SU-DHL-6 (cell line): ENCODE data around the gene ACSS1.

Experiments used
- H2AFZ ChIP-seq: fragments of 200-600 bp; sonication (generic); 2 replicates; pipeline ENCODE4 v1.6.1; 2014; ENCODE audit warnings: low read depth, mild to moderate bottlenecking, moderate library complexity, mixed read lengths, antibody characterized with exemption, low read length; ENCODE audit not compliant: severe bottlenecking
- H3F3A ChIP-seq: fragments of 200-600 bp; shearing (Covaris generic); 2 replicates; pipeline ENCODE4 v1.6.0; 2016; ENCODE audit warnings: antibody characterized with exemption, mild to moderate bottlenecking; ENCODE audit not compliant: insufficient read depth
- H3K27ac ChIP-seq: fragments of 200-600 bp; sonication (generic); 2 replicates; pipeline ENCODE4 v1.5.1; 2016; ENCODE audit warnings: low read depth, mild to moderate bottlenecking, low read length, moderate library complexity, mixed read lengths
- H3K27me3 ChIP-seq: fragments of 200-600 bp; sonication (generic), shearing (Covaris generic); 2 replicates; pipeline ENCODE4 v1.6.0; 2014; ENCODE audit warnings: mild to moderate bottlenecking, low read length
- H3K36me3 ChIP-seq: fragments of 200-600 bp; sonication (generic); 2 replicates; pipeline ENCODE4 v1.6.1; 2014; ENCODE audit warnings: mild to moderate bottlenecking, low read length, mixed read lengths
- H3K4me2 ChIP-seq: fragments of 300-600, 200-600 bp; shearing (Covaris generic), sonication (generic); 2 replicates; pipeline ENCODE4 v1.6.0; 2014; ENCODE audit warnings: low read length, low read depth, mild to moderate bottlenecking; ENCODE audit not compliant: poor library complexity, severe bottlenecking
- H3K4me3 ChIP-seq: fragments of 200-600 bp; sonication (generic); 2 replicates; pipeline ENCODE4 v1.5.1; 2014; ENCODE audit warnings: antibody characterized with exemption, low read length, mild to moderate bottlenecking, mixed read lengths; ENCODE audit not compliant: insufficient read depth, poor library complexity, severe bottlenecking
- H3K79me2 ChIP-seq: fragments of 200-600 bp; sonication (generic); 2 replicates; pipeline ENCODE4 v1.6.1; 2014; ENCODE audit warnings: mild to moderate bottlenecking, low read length, moderate library complexity; ENCODE audit not compliant: insufficient read depth
- H3K9ac ChIP-seq: fragments of 200-600 bp; sonication (generic); 2 replicates; pipeline ENCODE4 v1.7.0; 2014; ENCODE audit warnings: mild to moderate bottlenecking, low read length
- H3K9me2 ChIP-seq: fragments of 200-600 bp; sonication (generic); replicated peaks from 2 replicates; pipeline ENCODE4 v1.6.1; 2014; ENCODE audit warnings: low read length; ENCODE audit not compliant: insufficient read depth
- H3K9me3 ChIP-seq: fragments of 200-600 bp; sonication (generic); 2 replicates; pipeline ENCODE4 v1.6.1; 2014; ENCODE audit warnings: low read length, mixed read lengths; ENCODE audit not compliant: insufficient read depth
- H4K20me1 ChIP-seq: fragments of 200-600 bp; sonication (generic); 2 replicates; pipeline ENCODE4 v1.6.1; 2014; ENCODE audit warnings: low read depth, mild to moderate bottlenecking, antibody characterized with exemption, low read length, moderate library complexity, mixed read lengths
- CTCF ChIP-seq: fragments of 200-600 bp; sonication (generic); IDR thresholded peaks from one replicate; pipeline ENCODE4 v1.5.1; 2017; ENCODE audit warnings: antibody characterized with exemption, mild to moderate bottlenecking, low read length, moderate library complexity; ENCODE audit not compliant: insufficient read depth, poor library complexity, severe bottlenecking
- EZH2phosphoT487 ChIP-seq: fragments of 200-600 bp; sonication (generic), shearing (Covaris generic); conservative IDR thresholded peaks from 2 replicates; pipeline ENCODE4 v1.6.1; 2018; ENCODE audit warnings: mild to moderate bottlenecking, antibody characterized with exemption, low read length, moderate library complexity, mixed read lengths

The ACSS1 gene

DNA sequence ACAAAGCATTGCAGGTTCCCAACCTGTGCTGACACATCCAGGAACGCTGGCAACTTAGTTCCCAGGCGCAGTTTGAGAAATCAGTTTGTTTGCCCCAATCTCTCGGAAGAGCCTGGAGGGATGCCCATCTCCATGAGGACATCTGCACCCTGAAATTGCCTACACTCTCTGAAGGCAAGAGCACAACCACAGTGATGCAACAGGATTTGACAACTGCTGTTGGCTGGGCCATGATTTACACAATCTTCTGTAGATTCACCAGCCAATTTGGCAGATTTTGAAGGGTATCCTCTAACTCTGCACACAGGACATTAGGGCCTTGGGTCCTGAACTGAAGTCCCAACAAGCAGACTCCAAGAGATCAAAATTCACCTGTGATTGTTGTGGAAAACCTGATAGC lies 68.8 kb downstream of the ACSS1 start:
- H3K9me3 ChIP-seq = no peaks in the 10 kb centered on the region
- H3K9me2 ChIP-seq = no peaks in the 10 kb centered on the region
- peaks cover 5% of the 10 kb centered on the region; the same call in 1 of the 2 replicates for H3K79me2 ChIP-seq
- H3K27me3 ChIP-seq = no peaks in the 10 kb centered on the region
- no peaks in the 10 kb centered on the region for H3K36me3 ChIP-seq
- H3K9ac ChIP-seq = no peak overlapping the region
- H3K27ac ChIP-seq = no peak overlapping the region
- H3F3A ChIP-seq = no peaks in the 10 kb centered on the region
- H4K20me1 ChIP-seq = no peaks in the 10 kb centered on the region
- H2AFZ ChIP-seq = no peak overlapping the region
- TF ChIP-seq CTCF = no peak
- no peak for TF ChIP-seq EZH2phosphoT487
- no peak overlapping the region for H3K4me3 ChIP-seq
- H3K4me2 ChIP-seq = no peak overlapping the region

DNA sequence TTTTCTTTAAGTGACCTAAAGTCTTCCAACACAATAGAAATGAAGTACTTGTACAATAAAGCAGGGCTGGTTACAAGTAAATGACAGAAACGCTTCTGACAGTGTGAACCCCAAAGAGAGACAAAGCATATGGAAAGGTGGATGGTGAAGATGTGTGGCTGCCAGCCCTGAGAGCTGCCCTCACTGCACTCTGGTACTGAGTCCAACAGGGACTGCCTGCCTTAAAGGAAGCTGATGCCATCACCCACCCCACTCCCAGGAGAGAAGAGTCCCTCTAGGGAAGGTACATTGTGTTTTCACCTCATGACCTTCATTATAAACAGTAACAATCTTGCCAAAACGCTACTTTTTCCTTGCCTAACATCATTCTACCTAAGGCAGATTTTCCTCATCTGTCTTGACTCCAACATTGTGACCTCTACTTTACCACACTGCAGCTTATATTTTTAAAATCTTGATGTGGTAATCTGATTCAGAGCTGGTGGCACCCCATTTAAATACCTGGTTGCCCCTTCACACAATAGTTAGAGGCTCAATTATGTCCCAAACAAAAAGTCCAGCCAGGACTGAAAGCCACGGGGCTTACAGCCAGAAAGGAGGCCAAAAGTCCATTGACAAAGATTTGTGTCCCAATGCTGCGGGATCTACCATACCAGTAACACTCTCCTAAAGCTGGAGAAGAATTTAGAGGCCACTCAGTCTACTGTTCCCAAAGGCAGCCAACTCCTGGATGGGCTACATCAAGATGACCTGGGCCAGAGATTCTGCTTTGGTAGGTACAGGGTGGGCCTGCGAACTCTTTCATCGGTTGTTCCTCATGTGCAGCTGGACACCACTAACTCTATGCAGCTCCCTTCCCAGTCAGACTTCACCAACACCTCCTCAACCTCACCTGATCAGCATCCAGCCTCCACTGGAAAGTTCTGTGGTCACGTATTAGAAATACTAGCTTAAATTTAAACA lies 69.8 kb downstream of the ACSS1 start:
- Histone ChIP-seq H2AFZ (no peak overlapping the region), H3K9me2 (no peaks in the 10 kb centered on the region), H3K9ac (no peak overlapping the region), H3K79me2 (peaks cover 5% of the 10 kb centered on the region; the same call in 1 of the 2 replicates), H3K9me3 (no peaks in the 10 kb centered on the region), H4K20me1 (no peaks in the 10 kb centered on the region), H3F3A (no peaks in the 10 kb centered on the region), H3K36me3 (no peaks in the 10 kb centered on the region), H3K4me2 (no peak overlapping the region), H3K27ac (no peak overlapping the region), H3K4me3 (no peak overlapping the region), H3K27me3 (no peaks in the 10 kb centered on the region)
- no peak for TF ChIP-seq CTCF
- no peak for TF ChIP-seq EZH2phosphoT487

DNA sequence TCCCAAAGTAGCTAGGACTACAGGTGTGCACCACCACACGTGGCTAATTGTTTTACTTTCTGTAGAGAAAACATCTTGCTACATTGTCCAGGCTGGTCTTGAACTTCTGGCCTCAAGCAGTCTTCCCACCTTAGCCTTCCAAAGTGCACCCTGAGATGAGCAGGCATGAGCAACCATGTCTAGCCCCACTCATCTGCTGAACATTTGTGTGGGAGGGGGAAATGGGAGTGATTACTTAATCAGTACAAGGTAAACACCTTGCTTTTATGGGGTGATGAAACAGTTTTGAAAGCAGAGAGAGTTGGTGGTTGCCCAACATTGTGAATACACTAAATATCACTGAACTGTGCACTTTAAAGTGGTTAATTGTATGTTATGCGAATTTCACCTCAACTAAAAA lies 70.7 kb downstream of the ACSS1 start:
- H3K9me3 ChIP-seq = no peaks in the 10 kb centered on the region
- no peak overlapping the region for H3K4me3 ChIP-seq
- TF ChIP-seq EZH2phosphoT487 (no peak), CTCF (no peak)
- H3K36me3 ChIP-seq = no peaks in the 10 kb centered on the region
- no peaks in the 10 kb centered on the region for H3K9me2 ChIP-seq
- H3K9ac ChIP-seq = no peak overlapping the region
- no peaks in the 10 kb centered on the region for H3K27me3 ChIP-seq
- peaks cover 5% of the 10 kb centered on the region; the same call in 1 of the 2 replicates for H3K79me2 ChIP-seq
- H4K20me1 ChIP-seq = no peaks in the 10 kb centered on the region
- no peak overlapping the region for H3K4me2 ChIP-seq
- no peaks in the 10 kb centered on the region for H3F3A ChIP-seq
- no peak overlapping the region for H3K27ac ChIP-seq
- no peak overlapping the region for H2AFZ ChIP-seq
